ENCODE data around the gene ZCCHC10.

ZCCHC10 gene

GRCh38 chr5:132965120-132965519, 61.2 kb downstream of the ZCCHC10 start:
- Histone ChIP-seq H3K9me3 (ENCODE audit: low read length) (no peaks in the 10 kb centered on the region), H3K79me2 (ENCODE audit: insufficient read depth, low read length) (peaks cover 26% of the 10 kb centered on the region), H4K20me1 (ENCODE audit: insufficient read depth, low read length) (no peaks in the 10 kb centered on the region; the same call in 1 of the 2 replicates), H3F3A (ENCODE audit: insufficient read depth, low read length) (no peaks in the 10 kb centered on the region), H2AFZ (ENCODE audit: low read length) (no peak overlapping the region), H3K4me2 (ENCODE audit: low read length) (no peak overlapping the region), H3K9ac (ENCODE audit: low read length) (no peak overlapping the region), H3K27me3 (ENCODE audit: insufficient read depth, low read length) (no peaks in the 10 kb centered on the region), H3K27ac (ENCODE audit: low read depth, low read length, poor library complexity, severe bottlenecking) (no peak overlapping the region), H3K4me3 (ENCODE audit: low read depth, low read length, poor library complexity, severe bottlenecking) (no peak overlapping the region), H3K36me3 (ENCODE audit: insufficient read depth, low read length) (peaks cover 9% of the 10 kb centered on the region), H3K4me1 (ENCODE audit: insufficient read depth, low read length, severe bottlenecking) (peaks cover 16% of the 10 kb centered on the region), H3K9me2 (ENCODE audit: low read depth, low read length) (no peaks in the 10 kb centered on the region)
- TF ChIP-seq, protein P1, sequence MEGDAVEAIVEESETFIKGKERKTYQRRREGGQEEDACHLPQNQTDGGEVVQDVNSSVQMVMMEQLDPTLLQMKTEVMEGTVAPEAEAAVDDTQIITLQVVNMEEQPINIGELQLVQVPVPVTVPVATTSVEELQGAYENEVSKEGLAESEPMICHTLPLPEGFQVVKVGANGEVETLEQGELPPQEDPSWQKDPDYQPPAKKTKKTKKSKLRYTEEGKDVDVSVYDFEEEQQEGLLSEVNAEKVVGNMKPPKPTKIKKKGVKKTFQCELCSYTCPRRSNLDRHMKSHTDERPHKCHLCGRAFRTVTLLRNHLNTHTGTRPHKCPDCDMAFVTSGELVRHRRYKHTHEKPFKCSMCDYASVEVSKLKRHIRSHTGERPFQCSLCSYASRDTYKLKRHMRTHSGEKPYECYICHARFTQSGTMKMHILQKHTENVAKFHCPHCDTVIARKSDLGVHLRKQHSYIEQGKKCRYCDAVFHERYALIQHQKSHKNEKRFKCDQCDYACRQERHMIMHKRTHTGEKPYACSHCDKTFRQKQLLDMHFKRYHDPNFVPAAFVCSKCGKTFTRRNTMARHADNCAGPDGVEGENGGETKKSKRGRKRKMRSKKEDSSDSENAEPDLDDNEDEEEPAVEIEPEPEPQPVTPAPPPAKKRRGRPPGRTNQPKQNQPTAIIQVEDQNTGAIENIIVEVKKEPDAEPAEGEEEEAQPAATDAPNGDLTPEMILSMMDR (IDR thresholded peaks at IDR 0.05; ENCODE audit: low read length), result no peak
- no peak for TF ChIP-seq EZH2 (IDR thresholded peaks at IDR 0.05; ENCODE audit: borderline replicate concordance, low read length)

- Histone ChIP-seq H3K36me3 (ENCODE audit: insufficient read depth, low read length) (peaks cover 17% of the 10 kb centered on the region), H3K4me3 (ENCODE audit: low read depth, low read length, poor library complexity, severe bottlenecking) (peak within 1 kb of the TSS; percentile 68), H3K4me2 (ENCODE audit: low read length) (peak within 1 kb of the TSS; percentile 83), H3K27ac (ENCODE audit: low read depth, low read length, poor library complexity, severe bottlenecking) (peak within 1 kb of the TSS; percentile 65), H2AFZ (ENCODE audit: low read length) (peak within 1 kb of the TSS; percentile 20; the same call in 1 of the 2 replicates), H3K4me1 (ENCODE audit: insufficient read depth, low read length, severe bottlenecking) (peaks cover 16% of the 10 kb centered on the region), H3K9ac (ENCODE audit: low read length) (peak within 1 kb of the TSS; percentile 73), H3F3A (ENCODE audit: insufficient read depth, low read length) (no peaks in the 10 kb centered on the region), H3K27me3 (ENCODE audit: insufficient read depth, low read length) (no peaks in the 10 kb centered on the region), H3K79me2 (ENCODE audit: insufficient read depth, low read length) (peaks cover 43% of the 10 kb centered on the region), H3K9me3 (ENCODE audit: low read length) (no peaks in the 10 kb centered on the region), H4K20me1 (ENCODE audit: insufficient read depth, low read length) (no peaks in the 10 kb centered on the region; the same call in 1 of the 2 replicates), H3K9me2 (ENCODE audit: low read depth, low read length) (no peaks in the 10 kb centered on the region)
- TF ChIP-seq EZH2 (IDR thresholded peaks at IDR 0.05; ENCODE audit: borderline replicate concordance, low read length), result no peak
- TF ChIP-seq, protein P1 (IDR thresholded peaks at IDR 0.05; ENCODE audit: low read length), result no peak
Measured at GRCh38 chr5:132963171-132964104, 62.9 kb downstream of the ZCCHC10 start, which contains the start of gene AFF4. Gene AFF4 (minus strand): TSS chr5:132963634. CDS start chr5:132937189, 26,445 bp downstream.

DNA sequence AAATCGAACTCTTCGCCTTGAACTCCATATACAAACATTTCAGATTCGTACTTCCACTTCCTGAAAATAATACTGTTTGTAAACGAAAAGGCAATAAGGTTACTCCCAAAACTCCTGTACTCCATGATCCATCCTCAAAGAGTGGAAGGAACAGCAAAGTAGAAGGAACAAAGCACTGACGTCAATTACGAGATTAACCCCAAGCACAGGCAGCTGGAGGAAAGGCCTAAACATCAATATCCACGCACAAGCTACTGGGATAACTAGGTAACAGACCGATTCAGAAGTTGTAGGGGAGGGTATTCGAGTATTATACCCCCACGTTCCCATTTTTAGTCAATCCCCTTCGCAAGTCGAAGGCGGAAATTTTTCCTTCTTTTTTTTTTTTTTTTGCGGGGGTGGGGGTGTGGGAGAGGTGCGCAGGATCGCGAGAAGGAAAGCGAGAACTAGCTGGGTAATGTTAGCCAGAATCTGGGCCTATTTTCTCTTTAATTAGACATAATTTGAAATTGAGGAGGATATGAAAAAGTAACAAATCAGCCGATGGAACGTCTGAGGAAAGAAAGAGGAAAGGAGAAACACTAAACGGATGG, 63.8 kb downstream of the ZCCHC10 start:
- peak overlapping the region; percentile 68 for H3K4me3 ChIP-seq (ENCODE audit: low read depth, low read length, poor library complexity, severe bottlenecking)
- TF ChIP-seq EZH2 (IDR thresholded peaks at IDR 0.05; ENCODE audit: borderline replicate concordance, low read length), result no peak
- TF ChIP-seq, protein P1 (IDR thresholded peaks at IDR 0.05; ENCODE audit: low read length), result no peak
- H3K9me2 ChIP-seq (ENCODE audit: low read depth, low read length), result no peaks in the 10 kb centered on the region
- H3F3A ChIP-seq (ENCODE audit: insufficient read depth, low read length), result no peaks in the 10 kb centered on the region
- H4K20me1 ChIP-seq (ENCODE audit: insufficient read depth, low read length), result no peaks in the 10 kb centered on the region; the same call in 1 of the 2 replicates
- H3K4me2 ChIP-seq (ENCODE audit: low read length), result peak overlapping the region; percentile 83
- peaks cover 24% of the 10 kb centered on the region for H3K36me3 ChIP-seq (ENCODE audit: insufficient read depth, low read length)
- peaks cover 16% of the 10 kb centered on the region for H3K4me1 ChIP-seq (ENCODE audit: insufficient read depth, low read length, severe bottlenecking)
- no peaks in the 10 kb centered on the region for H3K27me3 ChIP-seq (ENCODE audit: insufficient read depth, low read length)
- H3K79me2 ChIP-seq (ENCODE audit: insufficient read depth, low read length), result peaks cover 52% of the 10 kb centered on the region
- no peaks in the 10 kb centered on the region for H3K9me3 ChIP-seq (ENCODE audit: low read length)
- H3K27ac ChIP-seq (ENCODE audit: low read depth, low read length, poor library complexity, severe bottlenecking), result peak overlapping the region; percentile 50
- H2AFZ ChIP-seq (ENCODE audit: low read length), result no peak overlapping the region
- peak overlapping the region; percentile 73 for H3K9ac ChIP-seq (ENCODE audit: low read length)

Measured in OCI-LY1 (cell line).